ENCODE results near the gene CFAP90.

Gene CFAP90

DNA sequence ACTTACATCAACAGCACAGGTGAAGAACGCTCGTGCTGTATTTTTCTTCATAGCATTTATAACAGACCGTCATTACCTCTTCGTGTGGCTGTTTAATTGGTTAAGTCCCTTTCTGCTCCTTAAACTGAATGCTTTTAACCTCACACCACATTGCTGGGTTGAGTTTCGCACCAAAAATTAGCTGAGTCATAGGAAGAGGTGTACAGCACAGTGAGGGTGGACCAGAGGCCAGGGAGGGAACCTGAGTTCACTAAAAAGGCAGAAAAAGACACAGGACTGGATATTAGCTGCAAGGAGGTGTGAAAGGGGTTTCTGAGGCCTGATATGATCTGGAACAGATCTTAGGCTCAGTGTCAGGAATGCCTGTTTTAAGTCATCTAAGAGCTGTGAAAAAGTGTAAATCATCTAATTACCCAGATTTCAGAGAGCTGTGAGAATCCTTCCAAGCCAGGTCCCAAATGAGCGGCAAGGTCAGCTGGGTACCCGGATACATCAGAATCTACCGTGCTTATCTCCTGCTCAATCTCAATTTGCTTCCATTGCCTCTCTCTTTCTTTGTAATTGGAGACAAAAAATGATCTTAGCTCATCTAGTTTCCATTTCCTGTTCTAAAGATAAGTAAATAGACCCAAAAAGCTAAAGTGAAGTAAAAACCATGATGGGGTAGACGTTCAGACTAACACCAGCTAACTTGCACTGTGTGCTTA is 7.1 kb upstream of the CFAP90 start:
- no peak for TF ChIP-seq TAF1 (IDR thresholded peaks at IDR 0.05; ENCODE audit: borderline replicate concordance, insufficient read depth, low read length)
- TF ChIP-seq, protein P1, sequence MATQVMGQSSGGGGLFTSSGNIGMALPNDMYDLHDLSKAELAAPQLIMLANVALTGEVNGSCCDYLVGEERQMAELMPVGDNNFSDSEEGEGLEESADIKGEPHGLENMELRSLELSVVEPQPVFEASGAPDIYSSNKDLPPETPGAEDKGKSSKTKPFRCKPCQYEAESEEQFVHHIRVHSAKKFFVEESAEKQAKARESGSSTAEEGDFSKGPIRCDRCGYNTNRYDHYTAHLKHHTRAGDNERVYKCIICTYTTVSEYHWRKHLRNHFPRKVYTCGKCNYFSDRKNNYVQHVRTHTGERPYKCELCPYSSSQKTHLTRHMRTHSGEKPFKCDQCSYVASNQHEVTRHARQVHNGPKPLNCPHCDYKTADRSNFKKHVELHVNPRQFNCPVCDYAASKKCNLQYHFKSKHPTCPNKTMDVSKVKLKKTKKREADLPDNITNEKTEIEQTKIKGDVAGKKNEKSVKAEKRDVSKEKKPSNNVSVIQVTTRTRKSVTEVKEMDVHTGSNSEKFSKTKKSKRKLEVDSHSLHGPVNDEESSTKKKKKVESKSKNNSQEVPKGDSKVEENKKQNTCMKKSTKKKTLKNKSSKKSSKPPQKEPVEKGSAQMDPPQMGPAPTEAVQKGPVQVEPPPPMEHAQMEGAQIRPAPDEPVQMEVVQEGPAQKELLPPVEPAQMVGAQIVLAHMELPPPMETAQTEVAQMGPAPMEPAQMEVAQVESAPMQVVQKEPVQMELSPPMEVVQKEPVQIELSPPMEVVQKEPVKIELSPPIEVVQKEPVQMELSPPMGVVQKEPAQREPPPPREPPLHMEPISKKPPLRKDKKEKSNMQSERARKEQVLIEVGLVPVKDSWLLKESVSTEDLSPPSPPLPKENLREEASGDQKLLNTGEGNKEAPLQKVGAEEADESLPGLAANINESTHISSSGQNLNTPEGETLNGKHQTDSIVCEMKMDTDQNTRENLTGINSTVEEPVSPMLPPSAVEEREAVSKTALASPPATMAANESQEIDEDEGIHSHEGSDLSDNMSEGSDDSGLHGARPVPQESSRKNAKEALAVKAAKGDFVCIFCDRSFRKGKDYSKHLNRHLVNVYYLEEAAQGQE (IDR thresholded peaks at IDR 0.05; ENCODE audit: insufficient read depth in 1 of 2, low read depth in 2 of 2, low read length in 2 of 2): no peak
- TF ChIP-seq SIN3A (IDR thresholded peaks at IDR 0.05; ENCODE audit: borderline replicate concordance, insufficient read depth, low read length): no peak
- TF ChIP-seq POLR2AphosphoS5 (IDR thresholded peaks at IDR 0.05; ENCODE audit: low read depth, low read length): no peak
- TF ChIP-seq FOXP2 (optimal IDR thresholded peaks at IDR 0.05; ENCODE audit: borderline replicate concordance, extremely low read depth, extremely low read length, insufficient read depth): no peak

DNA sequence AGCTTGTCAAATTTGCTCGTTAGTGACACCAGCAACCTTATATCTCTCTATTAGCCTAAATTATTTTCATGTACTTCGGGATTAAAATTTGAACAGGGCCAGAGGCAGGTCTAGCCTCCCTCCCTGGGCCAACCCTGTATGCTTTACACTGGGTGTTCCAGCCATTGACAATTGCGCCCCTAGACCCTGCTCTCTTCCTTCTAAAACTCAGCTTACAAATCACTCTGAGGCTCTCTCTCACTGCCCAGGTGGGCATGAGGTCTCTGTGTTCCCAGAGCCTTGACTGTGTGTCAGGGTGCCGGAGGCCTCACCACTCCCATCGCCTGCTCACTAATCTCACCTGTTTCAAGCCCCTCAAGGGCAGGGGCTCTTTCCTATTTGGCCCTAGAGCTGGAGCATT is 6.4 kb upstream of the CFAP90 start:
- TF ChIP-seq TAF1 (IDR thresholded peaks at IDR 0.05; ENCODE audit: borderline replicate concordance, insufficient read depth, low read length): no peak
- TF ChIP-seq FOXP2 (optimal IDR thresholded peaks at IDR 0.05; ENCODE audit: borderline replicate concordance, extremely low read depth, extremely low read length, insufficient read depth): no peak
- no peak for TF ChIP-seq POLR2AphosphoS5 (IDR thresholded peaks at IDR 0.05; ENCODE audit: low read depth, low read length)

DNA sequence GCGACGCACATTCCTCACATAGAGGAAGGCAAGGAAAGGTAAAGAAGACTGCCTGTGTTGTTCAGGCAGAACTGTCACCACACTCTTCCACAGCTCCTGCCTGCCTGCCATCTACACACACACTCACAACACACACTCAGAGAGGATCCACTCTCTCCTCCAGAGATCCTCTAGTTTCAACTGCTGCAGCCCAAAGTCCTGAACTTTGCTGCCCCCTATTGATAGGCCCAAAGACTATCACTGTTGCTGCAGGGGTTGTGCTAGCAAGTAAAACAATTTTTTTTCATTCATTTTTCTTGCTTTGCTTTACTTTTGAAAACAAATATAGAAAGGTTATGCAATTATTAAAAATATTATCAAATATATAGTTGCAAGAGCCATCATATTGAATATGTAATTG is 5.9 kb upstream of the CFAP90 start:
- TF ChIP-seq POLR2AphosphoS5 (IDR thresholded peaks at IDR 0.05; ENCODE audit: low read depth, low read length): no peak
- TF ChIP-seq SIN3A (IDR thresholded peaks at IDR 0.05; ENCODE audit: borderline replicate concordance, insufficient read depth, low read length): no peak
- no peak for TF ChIP-seq FOXP2 (optimal IDR thresholded peaks at IDR 0.05; ENCODE audit: borderline replicate concordance, extremely low read depth, extremely low read length, insufficient read depth)
- TF ChIP-seq, protein P1 (IDR thresholded peaks at IDR 0.05; ENCODE audit: insufficient read depth in 1 of 2, low read depth in 2 of 2, low read length in 2 of 2): no peak
- no peak for TF ChIP-seq TAF1 (IDR thresholded peaks at IDR 0.05; ENCODE audit: borderline replicate concordance, insufficient read depth, low read length)

DNA sequence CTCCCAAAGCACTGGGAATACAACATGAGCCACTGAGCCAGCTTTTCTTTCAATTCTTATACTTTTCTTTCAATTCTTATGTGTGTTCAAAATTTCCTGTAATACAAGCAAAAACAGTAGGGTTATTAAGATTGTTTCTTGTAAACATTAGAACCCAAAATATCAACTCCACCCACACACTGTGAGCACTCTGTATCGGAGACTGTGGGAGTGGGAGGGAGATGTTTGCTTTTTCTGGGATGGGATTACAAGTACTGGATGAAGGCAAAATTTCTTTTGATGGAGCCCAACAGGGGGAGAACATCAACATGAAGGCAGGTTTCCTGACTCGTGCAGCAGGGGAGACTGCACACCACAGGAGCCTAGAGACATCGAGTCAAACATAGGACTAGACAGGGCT is 4.7 kb upstream of the CFAP90 start:
- TF ChIP-seq TAF1 (IDR thresholded peaks at IDR 0.05; ENCODE audit: borderline replicate concordance, insufficient read depth, low read length) (no peak), FOXP2 (optimal IDR thresholded peaks at IDR 0.05; ENCODE audit: borderline replicate concordance, extremely low read depth, extremely low read length, insufficient read depth) (no peak)

DNA sequence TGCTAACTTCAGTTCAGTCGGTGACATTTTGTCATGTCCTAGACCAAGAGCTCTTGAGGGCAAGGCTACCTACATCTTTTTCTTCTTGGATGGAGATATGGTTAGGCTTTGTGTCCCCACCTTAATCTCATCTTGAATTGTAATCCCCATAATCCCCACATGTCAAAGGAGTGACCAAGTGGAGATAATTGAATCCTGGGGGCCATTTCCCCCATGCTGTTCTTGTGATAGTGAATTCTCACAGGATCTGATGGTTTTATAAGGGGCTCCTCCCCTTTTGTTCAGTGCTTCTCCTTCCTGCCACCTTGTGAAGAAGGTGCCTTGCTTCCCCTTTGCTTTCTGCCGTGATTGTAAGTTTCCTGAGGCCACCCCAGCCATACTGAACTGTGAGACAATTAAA is 2.1 kb upstream of the CFAP90 start:
- TF ChIP-seq, protein P1 (IDR thresholded peaks at IDR 0.05; ENCODE audit: insufficient read depth in 1 of 2, low read depth in 2 of 2, low read length in 2 of 2): no peak
- TF ChIP-seq SIN3A (IDR thresholded peaks at IDR 0.05; ENCODE audit: borderline replicate concordance, insufficient read depth, low read length): no peak
- no peak for TF ChIP-seq POLR2AphosphoS5 (IDR thresholded peaks at IDR 0.05; ENCODE audit: low read depth, low read length)
- TF ChIP-seq FOXP2 (optimal IDR thresholded peaks at IDR 0.05; ENCODE audit: borderline replicate concordance, extremely low read depth, extremely low read length, insufficient read depth): no peak
- no peak for TF ChIP-seq TAF1 (IDR thresholded peaks at IDR 0.05; ENCODE audit: borderline replicate concordance, insufficient read depth, low read length)

DNA sequence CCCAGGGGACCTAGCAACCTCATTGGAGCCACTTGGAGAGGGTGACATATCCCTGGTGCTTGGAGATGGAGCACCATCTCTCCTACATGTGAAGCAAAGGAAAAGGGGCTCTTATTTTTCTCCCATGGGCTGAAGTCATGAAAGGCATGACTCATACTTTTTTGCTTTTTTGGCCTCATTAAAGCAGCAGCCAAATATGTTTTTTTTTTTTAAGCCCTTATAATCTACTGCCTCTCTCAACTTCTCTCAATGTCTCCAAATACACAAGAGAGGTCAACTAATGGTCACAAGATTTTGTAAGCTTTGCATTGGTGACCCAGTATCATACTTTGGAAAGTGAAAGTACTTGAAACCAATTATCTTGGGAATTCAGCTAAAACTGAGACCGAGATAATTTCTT is 1.6 kb upstream of the CFAP90 start:
- no peak for TF ChIP-seq SIN3A (IDR thresholded peaks at IDR 0.05; ENCODE audit: borderline replicate concordance, insufficient read depth, low read length)
- no peak for TF ChIP-seq TAF1 (IDR thresholded peaks at IDR 0.05; ENCODE audit: borderline replicate concordance, insufficient read depth, low read length)
- no peak for TF ChIP-seq POLR2AphosphoS5 (IDR thresholded peaks at IDR 0.05; ENCODE audit: low read depth, low read length)
- TF ChIP-seq, protein P1 (IDR thresholded peaks at IDR 0.05; ENCODE audit: insufficient read depth in 1 of 2, low read depth in 2 of 2, low read length in 2 of 2): no peak
- no peak for TF ChIP-seq FOXP2 (optimal IDR thresholded peaks at IDR 0.05; ENCODE audit: borderline replicate concordance, extremely low read depth, extremely low read length, insufficient read depth)

Data from PFSK-1 (cell line).